ENCODE data around the gene GNAT3. TPM values are rescaled to one million over a fixed set of nuclear protein-coding genes. Genes with fewer than 3 reads are reported as not detected.

GNAT3 gene
- total RNA-seq, 1 experiment from 2014 or later = not detected

DNA sequence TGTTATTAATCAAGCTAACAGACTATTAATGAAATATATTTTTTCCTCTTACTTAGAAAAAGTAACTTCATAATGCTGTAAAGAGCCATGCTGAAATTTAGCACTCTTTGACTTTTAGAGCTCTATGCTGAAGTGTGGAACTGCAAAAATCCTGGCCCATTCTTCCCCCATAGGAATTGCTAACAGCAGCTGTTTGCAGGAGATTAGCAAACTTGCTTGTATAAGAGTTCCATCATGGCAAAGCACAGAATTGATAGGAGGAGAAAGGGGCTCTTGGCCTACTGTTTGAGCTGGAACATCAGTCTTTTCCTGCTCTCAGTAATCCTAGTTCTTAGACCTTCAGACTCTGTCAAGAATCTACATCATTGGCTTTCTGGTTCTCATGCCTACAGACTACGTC lies 18.3 kb upstream of the GNAT3 start:
- Mint-ChIP-seq H3K4me3 (ENCODE audit: unreplicated experiment) (no peak overlapping the region), H3K4me1 (ENCODE audit: insufficient read depth, unreplicated experiment) (peaks cover 11% of the 10 kb centered on the region), H3K9me3 (ENCODE audit: unreplicated experiment) (no peaks in the 10 kb centered on the region), H3K27ac (ENCODE audit: low read depth, unreplicated experiment) (no peak overlapping the region), H3K27me3 (ENCODE audit: insufficient read depth, unreplicated experiment) (no peaks in the 10 kb centered on the region), H3K36me3 (ENCODE audit: insufficient read depth, unreplicated experiment) (no peaks in the 10 kb centered on the region)
- DNase-seq (ENCODE audit: unreplicated experiment) = no peak
- BruUV-seq (replicated peaks) = no TSS peak
- ChIA-PET CTCF (interaction anchor here (0.6 to 1.1 kb wide), 2 partner anchors 17 to 1099 kb away, joined by 3 to 5 read pairs; no protein-coding TSS in a partner anchor), POLR2A (interaction anchor here (0.9 to 1.1 kb wide), 3 partner anchors 8 to 12 kb away, joined by 3 read pairs; no protein-coding TSS in a partner anchor)
- TF ChIP-seq, protein P1, sequence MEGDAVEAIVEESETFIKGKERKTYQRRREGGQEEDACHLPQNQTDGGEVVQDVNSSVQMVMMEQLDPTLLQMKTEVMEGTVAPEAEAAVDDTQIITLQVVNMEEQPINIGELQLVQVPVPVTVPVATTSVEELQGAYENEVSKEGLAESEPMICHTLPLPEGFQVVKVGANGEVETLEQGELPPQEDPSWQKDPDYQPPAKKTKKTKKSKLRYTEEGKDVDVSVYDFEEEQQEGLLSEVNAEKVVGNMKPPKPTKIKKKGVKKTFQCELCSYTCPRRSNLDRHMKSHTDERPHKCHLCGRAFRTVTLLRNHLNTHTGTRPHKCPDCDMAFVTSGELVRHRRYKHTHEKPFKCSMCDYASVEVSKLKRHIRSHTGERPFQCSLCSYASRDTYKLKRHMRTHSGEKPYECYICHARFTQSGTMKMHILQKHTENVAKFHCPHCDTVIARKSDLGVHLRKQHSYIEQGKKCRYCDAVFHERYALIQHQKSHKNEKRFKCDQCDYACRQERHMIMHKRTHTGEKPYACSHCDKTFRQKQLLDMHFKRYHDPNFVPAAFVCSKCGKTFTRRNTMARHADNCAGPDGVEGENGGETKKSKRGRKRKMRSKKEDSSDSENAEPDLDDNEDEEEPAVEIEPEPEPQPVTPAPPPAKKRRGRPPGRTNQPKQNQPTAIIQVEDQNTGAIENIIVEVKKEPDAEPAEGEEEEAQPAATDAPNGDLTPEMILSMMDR (IDR thresholded peaks at IDR 0.05; ENCODE audit: unreplicated experiment) = no peak
- intact Hi-C loops (cut with micrococcal nuclease) = no loop called here

DNA sequence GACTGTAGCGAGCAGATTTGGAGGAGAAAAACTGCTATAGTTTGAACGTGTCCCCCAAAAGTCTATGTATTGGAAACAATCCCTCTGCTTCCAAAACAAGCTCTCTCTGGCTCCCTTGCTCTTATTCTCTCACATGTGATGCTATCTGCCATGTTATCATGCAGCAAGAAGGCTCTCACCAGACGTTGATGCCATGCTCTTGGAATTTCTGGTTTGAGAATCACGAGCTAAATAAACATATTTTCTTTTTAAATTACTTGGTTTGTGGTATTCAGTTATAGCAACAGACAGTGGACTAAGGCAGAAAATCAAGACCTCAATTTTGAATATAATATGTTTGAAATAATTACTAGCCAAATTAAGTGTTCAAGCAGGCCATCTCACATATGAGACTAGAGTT lies 17.5 kb upstream of the GNAT3 start:
- Mint-ChIP-seq H3K4me3 (ENCODE audit: unreplicated experiment) (no peak overlapping the region), H3K9me3 (ENCODE audit: unreplicated experiment) (no peaks in the 10 kb centered on the region), H3K27ac (ENCODE audit: low read depth, unreplicated experiment) (no peak overlapping the region), H3K4me1 (ENCODE audit: insufficient read depth, unreplicated experiment) (peaks cover 11% of the 10 kb centered on the region), H3K36me3 (ENCODE audit: insufficient read depth, unreplicated experiment) (no peaks in the 10 kb centered on the region), H3K27me3 (ENCODE audit: insufficient read depth, unreplicated experiment) (no peaks in the 10 kb centered on the region)
- no peak for DNase-seq (ENCODE audit: unreplicated experiment)
- no TSS peak for BruUV-seq (replicated peaks)
- POLR2A ChIA-PET = interaction anchor here (0.7 to 0.8 kb wide), 3 partner anchors 11 to 57 kb away, joined by 3 read pairs; no protein-coding TSS in a partner anchor
- intact Hi-C loops (cut with micrococcal nuclease) = no loop called here
- TF ChIP-seq, protein P1 (IDR thresholded peaks at IDR 0.05; ENCODE audit: unreplicated experiment) = no peak
- CTCF ChIA-PET = interaction anchor here (0.6 to 0.7 kb wide), 2 partner anchors 15 to 1100 kb away, joined by 3 to 4 read pairs; no protein-coding TSS in a partner anchor

DNA sequence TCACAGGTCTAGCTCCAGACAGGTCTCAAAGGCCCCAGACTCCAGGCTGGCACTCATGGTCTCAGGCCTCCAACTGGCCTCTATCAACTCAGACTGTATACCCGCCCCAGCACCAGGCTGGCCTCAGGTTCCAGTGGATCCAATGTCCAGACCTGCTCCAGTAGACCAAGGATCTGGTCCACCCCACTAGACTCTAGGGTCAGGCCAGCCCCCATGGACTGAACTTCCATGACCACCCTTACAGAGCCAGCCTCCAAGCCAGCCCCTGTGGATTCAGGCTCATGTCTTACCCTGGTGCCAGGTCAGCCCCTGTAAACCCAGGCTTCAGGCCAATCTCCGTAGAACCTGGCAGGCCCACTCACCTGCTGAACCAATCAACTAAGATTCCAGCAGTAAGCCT lies 16.8 kb upstream of the GNAT3 start:
- no TSS peak for BruUV-seq (replicated peaks)
- Mint-ChIP-seq H3K4me1 (ENCODE audit: insufficient read depth, unreplicated experiment) (peaks cover 10% of the 10 kb centered on the region), H3K9me3 (ENCODE audit: unreplicated experiment) (no peaks in the 10 kb centered on the region), H3K4me3 (ENCODE audit: unreplicated experiment) (no peak overlapping the region), H3K27me3 (ENCODE audit: insufficient read depth, unreplicated experiment) (no peaks in the 10 kb centered on the region), H3K36me3 (ENCODE audit: insufficient read depth, unreplicated experiment) (no peaks in the 10 kb centered on the region), H3K27ac (ENCODE audit: low read depth, unreplicated experiment) (no peak overlapping the region)
- POLR2A ChIA-PET = no interaction called here
- intact Hi-C loops (cut with micrococcal nuclease) = no loop called here
- DNase-seq (ENCODE audit: unreplicated experiment) = no peak
- TF ChIP-seq, protein P1 (IDR thresholded peaks at IDR 0.05; ENCODE audit: unreplicated experiment) = no peak
- CTCF ChIA-PET = interaction anchor here (0.7 kb wide), 2 partner anchors 14 to 300 kb away, joined by 4 read pairs; no protein-coding TSS in a partner anchor

DNA sequence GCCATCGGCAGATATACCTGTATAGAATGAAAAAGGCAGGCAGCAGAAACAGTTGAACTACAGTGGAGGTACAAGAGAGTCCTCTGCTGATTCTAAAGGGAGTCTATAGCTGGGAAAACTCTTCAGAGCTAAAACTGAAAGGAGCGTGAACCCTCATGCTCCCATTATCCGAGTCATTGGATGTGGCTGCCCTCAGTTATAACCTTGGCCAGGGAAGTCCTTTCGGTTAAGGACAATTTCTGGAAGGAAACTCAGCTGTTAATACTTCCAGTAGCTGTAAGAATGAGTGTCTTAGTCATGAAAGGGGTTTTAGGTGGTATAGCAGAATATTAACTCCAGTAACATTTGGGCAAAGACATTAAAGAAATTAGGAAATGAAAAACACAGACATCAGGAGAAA lies 14.6 kb upstream of the GNAT3 start:
- no peaks in the 10 kb centered on the region for H3K9me3 Mint-ChIP-seq (ENCODE audit: unreplicated experiment)
- H3K27me3 Mint-ChIP-seq (ENCODE audit: insufficient read depth, unreplicated experiment) = no peaks in the 10 kb centered on the region
- intact Hi-C loops (cut with micrococcal nuclease) = no loop called here
- no peak overlapping the region for H3K27ac Mint-ChIP-seq (ENCODE audit: low read depth, unreplicated experiment)
- no TSS peak for BruUV-seq (replicated peaks)
- H3K36me3 Mint-ChIP-seq (ENCODE audit: insufficient read depth, unreplicated experiment) = no peaks in the 10 kb centered on the region
- POLR2A ChIA-PET = interaction anchor here (1.6 kb wide), 1 partner anchor 27 kb away, joined by 3 read pairs; no protein-coding TSS in a partner anchor
- TF ChIP-seq, protein P1 (IDR thresholded peaks at IDR 0.05; ENCODE audit: unreplicated experiment) = no peak
- no peak overlapping the region for H3K4me3 Mint-ChIP-seq (ENCODE audit: unreplicated experiment)
- no peaks in the 10 kb centered on the region for H3K4me1 Mint-ChIP-seq (ENCODE audit: insufficient read depth, unreplicated experiment)
- CTCF ChIA-PET = interaction anchor here (0.5 kb wide), 1 partner anchor 81 kb away, joined by 5 read pairs; no protein-coding TSS in a partner anchor
- no peak for DNase-seq (ENCODE audit: unreplicated experiment)
